ENCODE results near the gene MARCHF9. TPM values are rescaled to one million over a fixed set of nuclear protein-coding genes. Genes with fewer than 3 reads are reported as not detected.

The MARCHF9 gene
- polyA plus RNA-seq, 1 of the 3 experiments (the other 2 are of a cell fraction) = 24.2 TPM

DNA sequence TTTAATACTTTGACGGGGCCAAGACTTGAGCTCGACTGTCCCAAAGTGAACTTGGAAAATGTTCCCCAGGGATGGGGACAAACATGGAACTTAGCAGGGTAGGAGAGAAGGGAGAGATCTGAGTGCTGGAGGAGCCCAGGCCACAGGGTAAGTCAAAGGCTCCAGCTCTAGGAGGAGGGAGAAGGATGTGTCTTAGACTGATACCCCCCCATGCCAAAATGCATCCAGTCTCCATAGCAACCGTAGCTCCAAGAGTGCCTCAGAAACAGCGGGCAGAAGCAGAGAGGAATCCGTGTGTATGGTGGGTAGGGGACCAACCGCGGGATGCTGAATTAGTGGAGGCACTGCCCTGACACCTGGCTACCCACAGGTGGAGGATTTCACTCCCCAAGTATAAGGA lies 15.5 kb upstream of the MARCHF9 start:
- no peaks in the 10 kb centered on the region for H3K27me3 ChIP-seq (ENCODE audit: insufficient read depth)
- H3F3A ChIP-seq (replicated peaks; ENCODE audit: insufficient read depth) = peaks cover 18% of the 10 kb centered on the region

More for the DNA sequence above, 15.5 kb upstream of the MARCHF9 start:
- no peak for TF ChIP-seq ELF1 (IDR thresholded peaks at IDR 0.05)
- TF ChIP-seq, protein P1, sequence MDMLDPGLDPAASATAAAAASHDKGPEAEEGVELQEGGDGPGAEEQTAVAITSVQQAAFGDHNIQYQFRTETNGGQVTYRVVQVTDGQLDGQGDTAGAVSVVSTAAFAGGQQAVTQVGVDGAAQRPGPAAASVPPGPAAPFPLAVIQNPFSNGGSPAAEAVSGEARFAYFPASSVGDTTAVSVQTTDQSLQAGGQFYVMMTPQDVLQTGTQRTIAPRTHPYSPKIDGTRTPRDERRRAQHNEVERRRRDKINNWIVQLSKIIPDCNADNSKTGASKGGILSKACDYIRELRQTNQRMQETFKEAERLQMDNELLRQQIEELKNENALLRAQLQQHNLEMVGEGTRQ (IDR thresholded peaks at IDR 0.05; ENCODE audit: borderline replicate concordance, low read depth, low read length) = no peak
- TF ChIP-seq EP300 (IDR thresholded peaks at IDR 0.05; ENCODE audit: borderline replicate concordance in 1 of 2, low read depth in 1 of 2, low read length in 1 of 2) = no peak
- no peak for TF ChIP-seq YY1 (IDR thresholded peaks at IDR 0.05; ENCODE audit: low read depth)
- TF ChIP-seq MEF2A (IDR thresholded peaks at IDR 0.05; ENCODE audit: borderline replicate concordance, low read depth) = no peak
- TF ChIP-seq, protein P2, sequence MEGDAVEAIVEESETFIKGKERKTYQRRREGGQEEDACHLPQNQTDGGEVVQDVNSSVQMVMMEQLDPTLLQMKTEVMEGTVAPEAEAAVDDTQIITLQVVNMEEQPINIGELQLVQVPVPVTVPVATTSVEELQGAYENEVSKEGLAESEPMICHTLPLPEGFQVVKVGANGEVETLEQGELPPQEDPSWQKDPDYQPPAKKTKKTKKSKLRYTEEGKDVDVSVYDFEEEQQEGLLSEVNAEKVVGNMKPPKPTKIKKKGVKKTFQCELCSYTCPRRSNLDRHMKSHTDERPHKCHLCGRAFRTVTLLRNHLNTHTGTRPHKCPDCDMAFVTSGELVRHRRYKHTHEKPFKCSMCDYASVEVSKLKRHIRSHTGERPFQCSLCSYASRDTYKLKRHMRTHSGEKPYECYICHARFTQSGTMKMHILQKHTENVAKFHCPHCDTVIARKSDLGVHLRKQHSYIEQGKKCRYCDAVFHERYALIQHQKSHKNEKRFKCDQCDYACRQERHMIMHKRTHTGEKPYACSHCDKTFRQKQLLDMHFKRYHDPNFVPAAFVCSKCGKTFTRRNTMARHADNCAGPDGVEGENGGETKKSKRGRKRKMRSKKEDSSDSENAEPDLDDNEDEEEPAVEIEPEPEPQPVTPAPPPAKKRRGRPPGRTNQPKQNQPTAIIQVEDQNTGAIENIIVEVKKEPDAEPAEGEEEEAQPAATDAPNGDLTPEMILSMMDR (IDR thresholded peaks at IDR 0.05) = no peak
- TF ChIP-seq FOXM1 (IDR thresholded peaks at IDR 0.05; ENCODE audit: low read depth) = no peak
- TF ChIP-seq, protein P3, sequence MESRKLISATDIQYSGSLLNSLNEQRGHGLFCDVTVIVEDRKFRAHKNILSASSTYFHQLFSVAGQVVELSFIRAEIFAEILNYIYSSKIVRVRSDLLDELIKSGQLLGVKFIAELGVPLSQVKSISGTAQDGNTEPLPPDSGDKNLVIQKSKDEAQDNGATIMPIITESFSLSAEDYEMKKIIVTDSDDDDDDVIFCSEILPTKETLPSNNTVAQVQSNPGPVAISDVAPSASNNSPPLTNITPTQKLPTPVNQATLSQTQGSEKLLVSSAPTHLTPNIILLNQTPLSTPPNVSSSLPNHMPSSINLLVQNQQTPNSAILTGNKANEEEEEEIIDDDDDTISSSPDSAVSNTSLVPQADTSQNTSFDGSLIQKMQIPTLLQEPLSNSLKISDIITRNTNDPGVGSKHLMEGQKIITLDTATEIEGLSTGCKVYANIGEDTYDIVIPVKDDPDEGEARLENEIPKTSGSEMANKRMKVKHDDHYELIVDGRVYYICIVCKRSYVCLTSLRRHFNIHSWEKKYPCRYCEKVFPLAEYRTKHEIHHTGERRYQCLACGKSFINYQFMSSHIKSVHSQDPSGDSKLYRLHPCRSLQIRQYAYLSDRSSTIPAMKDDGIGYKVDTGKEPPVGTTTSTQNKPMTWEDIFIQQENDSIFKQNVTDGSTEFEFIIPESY (IDR thresholded peaks at IDR 0.05; ENCODE audit: borderline replicate concordance, low read depth) = no peak
- TF ChIP-seq RXRA (IDR thresholded peaks at IDR 0.05; ENCODE audit: borderline replicate concordance, low read depth) = no peak
- TF ChIP-seq EZH2phosphoT487 (IDR thresholded peaks at IDR 0.05; ENCODE audit: borderline replicate concordance, low read depth) = no peak
- TF ChIP-seq CHD2 (IDR thresholded peaks at IDR 0.05; ENCODE audit: low read length, partially characterized antibody) = no peak
- TF ChIP-seq SMC3 (IDR thresholded peaks at IDR 0.05; ENCODE audit: low read depth, low read length) = no peak
- no peak for TF ChIP-seq NFIC (IDR thresholded peaks at IDR 0.05; ENCODE audit: borderline replicate concordance)
- Histone ChIP-seq H3K9ac (no peak overlapping the region), H4K20me1 (ENCODE audit: insufficient read depth) (no peaks in the 10 kb centered on the region), H3K9me3 (no peaks in the 10 kb centered on the region), H3K4me2 (peak overlapping the region; percentile 87; the same call in 1 of the 2 replicates), H3K36me3 (replicated peaks in 1 of 2; ENCODE audit: control insufficient read depth in 1 of 2, insufficient read depth in 2 of 2, low read length in 1 of 2) (no peaks in the 10 kb centered on the region), H3K9me2 (no peaks in the 10 kb centered on the region), H2AFZ (ENCODE audit: low read depth) (no peak overlapping the region), H3K4me3 (ENCODE audit: low read depth in 2 of 2, low read length in 1 of 2) (peak overlapping the region in 1 of 2 experiments; percentile 63; a peak in 1 of 4 replicates), H3K4me1 (ENCODE audit: control insufficient read depth in 1 of 2, insufficient read depth in 2 of 2, low read depth in 1 of 2, low read length in 1 of 2) (peaks cover 0 to 35% of the 10 kb centered on the region in 2 experiments; a peak in 2 of 4 replicates), H3K79me2 (ENCODE audit: insufficient read depth) (no peaks in the 10 kb centered on the region), H3K27ac (ENCODE audit: low read depth in 2 of 2, low read length in 1 of 2) (peak overlapping the region in 1 of 2 experiments; percentile 5; a peak in 1 of 4 replicates)
- ChIA-PET POLR2A (no interaction called here), CTCF (interaction anchor here (0.7 to 7.1 kb wide), 6 partner anchors 9 to 156 kb away, joined by 3 to 133 read pairs (median 6); no protein-coding TSS in a partner anchor)
- WGBS (ENCODE audit: low lambda C conversion rate) = 49% methylated on average over 7 of the region's 7 CpGs
- DNase-seq = no peak

Measured in SK-N-SH (cell line).